ENCODE data around the gene ZSCAN22.
A peak's percentile ranks its signal among the peaks of the same experiment; 100 is the strongest.
"Not testable (repeated sequence)": the region's sequence is repeated elsewhere in the genome, so short reads cannot be mapped to it uniquely, and the experiment has no call there.

The ZSCAN22 gene
- total RNA-seq, result 2.2 to 13.5 reads per million in 2 donors

DNA sequence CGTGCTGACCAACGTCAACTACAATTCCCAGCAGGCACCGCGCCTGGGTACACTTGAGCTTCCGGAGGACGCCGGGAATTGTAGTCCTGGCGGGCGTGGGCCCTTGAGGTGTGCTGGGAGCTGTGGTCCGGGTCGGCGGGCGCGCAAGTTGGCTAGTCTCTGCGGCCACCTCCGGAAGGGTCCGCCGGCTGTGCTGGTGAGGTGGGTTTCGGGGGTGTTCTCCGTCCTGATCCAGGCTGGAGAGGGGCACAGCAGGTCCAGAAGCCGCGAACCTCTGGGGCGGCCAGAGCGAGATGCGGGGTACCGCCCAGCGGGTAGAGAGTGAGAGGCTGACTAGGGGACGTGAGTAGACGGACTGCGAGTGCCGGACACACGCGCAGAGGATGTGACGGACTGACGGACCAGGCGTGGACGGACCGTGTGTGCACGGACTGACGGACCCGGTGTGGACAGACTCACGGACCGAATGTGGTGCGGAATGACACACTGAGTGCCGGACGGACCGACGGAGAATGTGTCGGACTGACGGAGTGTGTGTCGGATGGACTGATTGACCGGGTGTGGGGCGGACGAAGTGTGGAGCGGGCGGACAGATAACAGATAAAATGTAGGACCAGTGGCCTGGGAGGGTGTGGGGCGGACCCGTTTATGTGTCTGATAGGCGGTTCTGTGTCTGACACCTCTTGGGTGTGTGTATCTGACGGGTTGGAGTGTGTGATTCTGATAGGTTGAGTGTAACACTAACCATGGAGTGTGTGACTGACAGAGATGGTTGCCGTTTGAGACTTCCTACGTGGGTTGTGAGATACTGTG is at the start of gene ZSCAN22:
ZSCAN22 (plus strand) TSS at position 81 of the 813 bp plus-strand sequence. CDS start 7,809 bp downstream, outside the sequence.
- DNase-seq, result peak; percentile 85

DNA sequence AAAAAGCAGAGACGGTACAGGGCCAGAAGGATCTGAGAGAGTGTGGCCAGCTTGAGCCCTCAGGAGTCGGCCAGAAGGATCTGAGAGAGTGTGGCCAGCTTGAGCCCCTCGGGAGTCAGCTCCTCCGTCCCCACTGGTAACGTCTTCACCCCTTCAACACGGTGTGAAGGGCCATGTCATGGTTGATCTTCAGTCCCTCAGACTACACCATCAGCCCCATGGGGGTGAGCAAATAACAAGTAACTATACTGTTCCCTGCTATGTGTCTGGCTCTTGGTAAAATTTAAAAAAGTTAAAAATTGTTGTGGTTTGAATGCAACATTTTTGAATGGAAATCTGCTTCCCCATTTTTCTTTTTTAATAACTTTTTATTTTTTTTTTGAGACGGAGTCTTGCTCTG is 49.6 kb upstream of the ZSCAN22 start:
- no peak for DNase-seq

DNA sequence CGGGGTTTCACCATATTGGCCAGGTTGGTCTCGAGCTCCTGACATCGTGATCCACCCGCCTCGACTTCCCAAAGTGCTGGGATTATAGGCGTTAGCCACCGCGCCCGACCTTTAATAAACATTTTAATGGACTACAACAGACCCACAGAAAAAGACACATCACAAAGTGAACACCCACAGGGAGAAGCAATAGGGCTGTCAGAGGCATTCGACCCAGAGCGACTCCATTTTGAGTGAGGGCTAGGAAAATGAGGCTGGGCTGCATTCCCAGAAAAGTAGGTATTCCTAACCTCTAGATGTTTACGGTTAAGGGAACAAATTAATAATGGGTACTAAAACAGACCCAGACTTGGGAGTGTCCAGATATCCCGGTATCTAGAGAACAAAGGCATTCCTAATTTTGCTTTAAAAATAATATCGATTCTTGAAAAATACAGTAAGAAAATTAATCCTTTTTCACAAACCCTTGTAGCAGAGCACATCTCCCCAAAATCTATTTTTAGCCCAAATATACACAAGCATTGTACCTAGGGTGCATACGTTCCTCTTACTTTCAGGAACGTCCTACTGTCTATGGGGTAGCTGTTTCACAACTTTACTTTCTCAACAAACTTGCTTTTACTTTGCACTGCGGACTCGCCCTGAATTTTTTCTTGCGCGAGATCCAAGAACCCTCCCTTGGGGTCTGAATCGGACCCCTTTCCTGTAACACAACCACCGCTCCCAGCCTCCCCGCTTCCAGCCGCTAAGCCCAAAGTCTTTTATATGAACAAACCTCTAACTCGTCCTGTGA is 48.9 kb upstream of the ZSCAN22 start:
- no peak for DNase-seq

DNA sequence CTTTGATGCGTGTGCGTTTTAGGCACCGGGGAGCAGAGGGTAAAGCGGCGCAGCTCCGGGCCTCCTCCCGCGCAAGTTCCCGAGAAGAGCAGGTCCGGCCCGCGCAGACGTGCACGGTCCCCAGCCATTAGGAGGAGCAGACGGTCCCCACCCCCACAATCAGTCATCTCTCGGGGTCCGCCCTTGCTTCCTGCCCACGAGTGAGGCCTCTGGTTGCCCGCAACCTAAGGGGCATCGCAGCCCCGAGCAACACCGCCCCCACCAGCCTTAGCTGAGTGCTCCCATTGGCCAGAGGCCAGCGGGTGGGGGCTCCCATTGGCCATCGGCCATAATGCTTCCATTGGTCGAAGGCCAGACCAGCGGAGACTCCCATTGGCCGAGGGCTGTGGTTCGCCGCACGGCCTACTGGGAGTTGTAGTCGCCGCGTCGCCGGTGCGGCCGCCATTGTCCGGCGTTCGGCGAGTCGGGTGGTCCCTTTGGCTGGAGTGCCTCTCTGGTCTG is 48.2 kb upstream of the ZSCAN22 start, which contains the start of gene ZNF8:
ZNF8 (plus strand) TSS at position 415 of the 501 bp plus-strand sequence. CDS start 127 bp downstream, outside the sequence.
- peak; percentile 93 for DNase-seq

DNA sequence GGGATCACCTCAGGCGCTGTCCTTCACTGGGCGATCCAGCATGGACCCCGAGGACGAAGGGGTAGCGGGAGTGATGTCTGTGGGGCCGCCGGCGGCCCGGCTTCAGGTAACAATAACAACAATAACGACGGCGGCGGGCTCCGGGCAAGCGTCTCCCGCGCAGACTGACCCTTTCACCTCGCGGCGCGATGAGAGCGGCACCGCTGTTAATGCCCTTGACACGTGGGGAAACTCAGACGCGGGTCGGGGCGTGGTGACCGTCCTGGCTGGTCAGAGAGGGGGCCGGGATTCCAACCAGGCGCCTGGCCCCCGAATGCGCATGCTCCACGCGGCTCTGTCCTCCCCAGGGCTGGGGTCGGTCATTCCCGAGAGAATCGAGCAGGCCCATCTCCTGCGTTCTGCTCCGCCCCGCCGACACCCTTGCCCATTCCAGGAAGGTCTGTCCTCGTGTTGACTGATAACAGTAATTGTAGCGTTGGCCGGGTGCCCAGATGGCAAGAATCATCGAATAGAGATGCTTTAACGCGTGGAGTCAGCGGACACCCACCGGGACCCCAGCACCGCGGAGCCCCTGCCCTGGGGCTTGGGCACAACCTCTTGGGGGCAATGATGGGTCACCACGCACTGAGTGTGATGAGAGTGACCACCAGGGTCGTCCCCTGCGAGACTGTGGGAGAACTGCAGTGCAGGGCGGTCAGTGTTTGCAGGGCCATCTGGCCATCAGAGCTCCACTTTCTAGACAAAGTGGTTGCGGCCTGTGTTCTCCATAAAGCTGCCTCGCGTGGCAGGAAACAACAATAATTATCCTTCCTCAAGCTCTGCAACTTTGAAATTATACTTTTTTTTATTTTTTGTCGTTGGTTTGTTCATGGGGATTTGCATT is 47.5 kb upstream of the ZSCAN22 start:
- peak; percentile 18 for DNase-seq

DNA sequence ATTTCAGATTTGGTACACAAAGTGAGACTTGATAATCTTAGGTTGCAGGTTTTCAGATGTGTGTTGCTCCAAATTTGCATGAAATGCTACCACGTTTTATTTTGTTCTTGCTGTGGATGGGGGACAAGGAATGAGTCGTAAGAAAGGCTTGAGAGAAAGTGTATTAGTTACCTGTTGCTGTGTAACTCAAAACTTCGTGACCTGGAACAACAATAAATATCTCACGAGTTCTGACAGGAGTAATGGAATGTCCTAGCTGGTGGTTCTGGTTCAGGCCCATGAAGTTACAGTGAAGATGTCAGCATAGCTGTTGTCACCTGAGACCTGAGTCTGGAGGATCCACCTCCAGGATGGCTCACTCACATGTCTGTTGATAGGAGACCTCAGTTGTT is 46.9 kb upstream of the ZSCAN22 start:
- DNase-seq, result no peak

DNA sequence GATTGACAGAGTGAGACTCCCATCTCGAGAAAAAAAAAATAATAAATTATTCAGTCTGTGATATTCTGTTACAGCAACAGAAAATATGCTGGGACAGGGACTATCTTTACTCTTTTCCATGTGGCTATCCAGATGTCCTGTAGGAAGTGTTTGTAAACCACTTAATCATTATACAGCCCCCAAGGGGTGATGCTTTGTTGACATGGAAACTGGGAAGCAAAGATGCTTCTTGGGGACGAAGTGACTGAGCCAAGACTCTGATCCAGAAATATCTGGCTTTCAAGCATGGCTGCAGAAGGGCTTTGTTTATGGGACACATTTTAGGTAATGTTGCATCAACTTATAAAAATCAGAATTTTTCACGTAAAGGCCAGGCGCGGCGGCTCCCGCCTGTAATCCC is 42.6 kb upstream of the ZSCAN22 start:
- no peak for DNase-seq

DNA sequence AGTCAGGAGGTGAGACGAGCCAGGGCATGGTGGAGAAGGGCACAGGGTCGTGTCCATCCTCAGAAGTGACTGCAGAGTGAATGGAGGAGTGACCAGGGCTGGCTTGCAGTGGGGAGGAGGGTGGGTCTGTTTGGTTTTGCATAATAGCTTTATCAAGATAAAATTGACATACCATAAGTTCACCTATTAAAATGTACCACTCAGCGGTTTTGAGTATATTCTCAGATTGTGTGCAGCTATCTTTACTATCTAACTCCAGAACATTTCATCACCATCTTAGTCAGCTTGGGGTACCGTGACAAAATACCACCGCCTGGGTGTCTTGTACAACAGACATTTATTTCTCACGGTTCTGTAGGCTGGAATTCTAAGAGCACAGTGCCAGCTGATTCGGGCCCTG is 34.9 kb upstream of the ZSCAN22 start:
- DNase-seq, result no peak

DNA sequence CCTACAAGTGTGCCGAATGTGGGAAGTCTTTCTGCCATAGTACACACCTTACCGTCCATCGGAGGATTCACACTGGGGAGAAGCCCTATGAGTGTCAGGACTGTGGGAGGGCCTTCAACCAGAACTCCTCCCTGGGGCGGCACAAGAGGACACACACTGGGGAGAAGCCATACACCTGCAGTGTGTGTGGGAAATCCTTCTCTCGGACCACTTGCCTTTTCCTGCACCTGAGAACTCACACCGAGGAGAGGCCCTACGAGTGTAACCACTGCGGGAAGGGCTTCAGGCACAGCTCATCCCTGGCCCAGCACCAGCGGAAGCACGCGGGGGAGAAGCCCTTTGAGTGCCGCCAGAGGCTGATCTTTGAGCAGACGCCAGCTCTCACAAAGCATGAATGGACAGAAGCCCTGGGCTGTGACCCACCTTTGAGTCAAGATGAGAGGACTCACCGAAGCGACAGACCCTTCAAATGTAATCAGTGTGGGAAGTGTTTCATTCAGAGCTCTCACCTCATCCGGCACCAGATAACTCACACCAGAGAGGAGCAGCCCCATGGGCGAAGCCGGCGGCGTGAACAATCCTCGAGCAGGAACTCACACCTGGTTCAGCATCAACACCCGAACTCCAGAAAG is 31.9 kb upstream of the ZSCAN22 start:
- no peak for DNase-seq

DNA sequence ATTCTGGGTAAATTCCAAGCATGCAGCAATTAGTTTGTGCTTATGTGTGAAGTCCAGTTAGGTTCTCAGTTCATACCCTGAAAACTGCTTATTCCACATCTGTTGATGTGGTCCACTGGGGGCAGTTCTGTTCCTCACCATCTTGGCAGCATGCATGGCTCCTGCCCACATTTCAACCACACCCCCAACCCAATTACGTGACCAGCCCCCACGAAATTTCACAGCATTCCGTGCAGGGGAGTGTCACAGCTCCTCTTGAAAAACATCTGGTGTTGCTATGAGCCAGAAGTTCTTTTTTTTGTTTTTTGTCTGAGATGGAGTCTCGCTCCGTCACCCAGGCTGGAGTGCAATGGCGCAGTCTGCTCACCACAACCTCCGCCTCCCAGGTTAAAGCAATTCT is 30.7 kb upstream of the ZSCAN22 start:
- DNase-seq, result no peak

DNA sequence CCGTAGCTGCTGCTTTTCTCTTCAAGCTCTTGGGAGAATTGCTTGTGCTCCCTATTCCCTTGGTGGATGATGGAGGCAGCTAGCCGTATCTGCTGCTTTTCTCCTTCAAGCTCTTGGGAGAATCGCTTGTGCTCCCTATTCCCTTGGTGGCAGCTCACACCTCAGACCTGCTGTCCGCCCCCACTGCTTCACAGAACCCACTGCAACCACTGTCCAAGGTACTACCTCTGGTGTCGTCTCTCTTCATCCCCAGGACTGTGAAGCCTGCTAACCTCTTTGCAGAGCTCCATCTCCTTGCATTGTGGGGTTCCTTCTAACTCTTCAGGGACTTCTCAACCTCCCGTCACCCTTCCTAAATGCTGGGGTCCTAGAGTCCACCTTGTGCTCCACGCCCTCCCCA is 26.2 kb upstream of the ZSCAN22 start:
- DNase-seq, result no peak

DNA sequence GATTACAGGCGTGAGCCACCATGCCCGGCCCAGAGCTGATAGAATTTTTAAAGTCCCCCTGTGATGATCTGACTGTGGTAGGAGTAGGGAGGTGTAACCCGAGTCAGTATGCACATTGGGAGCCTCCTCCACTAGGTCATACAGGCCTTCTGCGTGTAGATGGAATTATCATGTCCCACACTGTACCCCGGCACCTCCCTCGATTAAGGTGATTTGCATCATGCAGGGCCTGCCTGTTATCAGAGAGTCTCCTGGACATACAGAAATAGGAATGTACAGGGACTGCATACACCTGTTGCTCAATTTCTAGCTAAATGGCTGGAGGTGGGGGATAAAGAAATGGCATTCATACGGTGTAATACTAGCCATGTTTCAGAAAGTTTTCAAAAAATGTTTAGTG is 22.5 kb upstream of the ZSCAN22 start:
- DNase-seq, result no peak

DNA sequence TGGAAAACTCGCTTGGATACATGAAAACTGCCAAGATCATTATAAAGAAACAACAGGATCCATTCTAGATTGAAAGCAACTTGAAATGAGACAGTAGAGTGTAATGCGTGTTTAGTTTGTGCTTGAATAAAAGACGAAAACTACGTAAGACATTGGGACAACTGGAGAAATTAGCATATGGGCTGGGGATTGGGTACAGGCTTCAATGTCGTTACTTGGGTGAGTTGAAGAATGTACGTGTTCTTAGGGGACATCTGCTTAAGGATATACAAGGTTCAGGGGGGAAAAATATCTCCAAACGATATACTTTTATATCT is 22.1 kb upstream of the ZSCAN22 start:
- no peak for DNase-seq

DNA sequence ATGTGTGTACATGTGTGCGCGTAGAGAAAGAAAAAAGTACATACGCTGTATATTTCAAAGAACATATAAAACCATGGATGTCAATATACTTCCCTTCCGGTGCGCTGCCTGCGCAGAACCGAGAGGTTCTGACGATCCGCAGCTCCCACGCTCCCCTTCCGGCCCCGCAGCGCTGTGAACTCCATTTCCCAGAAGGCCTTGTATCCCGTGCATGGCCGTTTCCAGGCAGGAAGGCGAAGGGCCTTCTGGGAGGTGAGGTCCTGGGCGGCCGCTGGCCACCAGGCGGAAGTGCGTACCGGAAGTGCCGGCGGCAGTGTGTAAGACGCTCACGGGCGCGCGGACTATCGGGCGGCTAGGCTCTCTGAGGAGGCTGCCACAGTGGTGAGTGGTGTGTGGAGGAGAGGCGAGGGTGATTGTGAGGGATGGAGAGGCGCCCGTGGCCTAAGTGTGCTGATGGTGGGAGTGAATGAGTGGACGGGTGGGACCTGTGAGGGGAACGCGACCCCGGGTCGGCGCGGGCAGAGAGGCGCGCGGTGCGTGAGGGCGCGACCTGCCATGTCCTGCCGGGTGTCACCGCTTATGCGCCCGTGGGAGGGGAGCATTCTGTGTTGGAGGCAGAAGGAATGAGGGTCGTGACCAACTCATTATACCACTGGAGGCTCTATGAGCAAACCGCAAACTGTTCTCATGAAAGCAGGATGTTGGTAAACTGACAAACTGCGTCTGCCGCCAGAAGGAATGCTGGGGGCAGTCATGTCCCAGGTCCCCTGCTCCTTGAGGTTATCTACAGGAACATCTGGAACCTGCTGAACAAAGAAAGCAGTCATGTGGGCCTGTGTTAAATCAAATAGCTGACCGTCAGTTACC is 21.5 kb upstream of the ZSCAN22 start, which contains the start of gene ERVK3-1:
ERVK3-1 (plus strand) TSS at position 313 of the 867 bp plus-strand sequence. CDS start 6,792 bp downstream, outside the sequence.
- DNase-seq, result peak; percentile 87

DNA sequence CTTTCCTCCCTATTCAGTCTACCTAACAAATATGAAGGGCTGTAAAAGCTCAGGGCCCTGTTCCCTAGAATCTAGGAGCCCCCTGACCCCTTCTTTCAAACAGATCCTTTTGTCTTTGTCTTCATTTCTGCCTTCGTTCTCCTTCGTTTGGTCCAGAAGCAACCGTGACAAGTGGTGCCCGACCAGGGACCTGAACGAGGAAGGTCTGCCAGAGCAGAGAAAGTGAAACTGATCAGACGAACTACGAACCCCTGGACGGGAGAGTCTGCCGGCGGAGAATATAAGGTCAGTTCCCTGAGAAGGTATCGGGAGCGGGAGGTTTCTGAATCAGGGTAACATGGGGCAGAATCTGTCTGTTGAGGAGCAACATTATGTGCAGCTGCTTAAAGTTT is 20.9 kb upstream of the ZSCAN22 start:
- DNase-seq, result no peak

DNA sequence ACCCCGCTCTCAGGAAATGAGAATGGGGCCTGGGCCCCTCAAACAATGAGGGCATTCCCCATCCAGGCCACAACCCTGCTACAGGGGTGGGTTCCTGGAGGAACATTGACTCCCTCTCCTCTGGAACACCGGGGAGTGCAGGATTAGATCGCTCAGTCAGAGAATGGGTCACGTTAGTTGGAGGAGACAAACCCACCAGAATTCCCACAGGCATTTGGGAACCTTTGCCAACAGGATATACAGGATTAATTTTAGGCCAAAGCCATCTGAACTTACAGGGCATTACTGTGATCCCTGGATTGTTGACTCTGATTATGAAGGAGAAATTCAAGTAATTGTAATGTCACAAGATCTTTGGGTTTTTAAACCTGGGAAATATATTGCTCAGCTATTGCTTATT is 19.1 kb upstream of the ZSCAN22 start:
- no peak for DNase-seq

DNA sequence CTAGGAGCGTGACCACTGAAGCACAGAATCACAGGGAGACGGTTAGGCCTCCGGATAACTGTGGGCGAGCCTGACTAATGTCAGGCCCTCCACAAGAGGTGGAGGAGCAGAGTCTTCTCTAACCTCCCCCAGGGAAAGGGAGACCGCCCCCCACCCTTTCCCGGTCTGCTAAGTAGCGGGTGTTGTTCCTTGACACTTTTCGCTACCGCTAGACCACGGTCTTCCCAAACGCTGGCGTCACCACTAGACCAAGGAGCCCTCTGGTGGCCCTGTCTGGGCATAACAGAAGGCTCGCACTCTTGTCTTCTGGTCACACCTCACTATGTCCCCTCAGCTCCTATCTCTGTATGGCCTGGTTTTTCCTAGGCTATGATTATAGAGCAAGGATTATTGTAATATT is 16.1 kb upstream of the ZSCAN22 start:
- DNase-seq, result not testable (repeated sequence)

DNA sequence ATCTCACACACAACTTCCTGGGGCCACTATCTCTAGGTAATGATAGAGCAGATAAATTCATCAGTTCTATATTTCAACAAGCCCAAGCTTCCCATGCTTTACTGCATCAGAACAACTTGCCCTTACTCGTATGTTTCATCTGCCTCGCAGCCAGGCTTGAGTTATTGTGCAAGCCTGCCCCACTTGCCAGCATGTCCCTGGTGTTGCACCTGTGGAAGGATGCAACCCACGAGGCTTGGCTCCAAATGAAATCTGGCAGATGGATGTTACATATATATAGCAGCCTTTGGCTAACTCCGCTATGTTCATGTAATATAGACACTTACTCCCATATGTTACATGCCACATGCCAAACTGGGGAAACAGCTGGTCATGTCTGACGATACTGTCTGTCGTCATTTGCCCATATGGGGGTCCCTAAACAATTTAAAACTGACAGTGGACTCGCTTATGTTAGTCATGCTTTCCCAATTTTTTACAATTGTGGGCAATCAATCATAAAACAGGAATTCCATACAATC is 15.4 kb upstream of the ZSCAN22 start:
- no peak for DNase-seq

DNA sequence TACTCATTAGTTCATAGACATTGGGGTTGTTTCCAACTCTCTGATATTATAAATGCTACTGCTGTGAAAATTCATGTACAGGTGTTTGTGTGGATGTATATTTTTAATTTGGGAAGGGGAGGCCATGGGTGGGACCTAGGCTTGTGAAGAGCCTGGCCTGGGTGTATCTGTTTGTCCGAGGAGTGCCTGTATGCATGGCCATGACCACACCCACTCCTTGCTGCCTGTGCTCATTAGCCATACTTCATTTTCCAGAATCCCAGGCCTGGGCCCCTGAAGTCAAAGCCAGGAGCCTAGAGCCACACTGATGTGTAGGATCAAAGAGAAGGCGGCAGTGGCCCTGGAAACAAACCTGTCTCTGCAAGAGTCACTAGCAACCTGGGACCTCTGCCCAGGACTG is 11.2 kb upstream of the ZSCAN22 start:
- no peak for DNase-seq

DNA sequence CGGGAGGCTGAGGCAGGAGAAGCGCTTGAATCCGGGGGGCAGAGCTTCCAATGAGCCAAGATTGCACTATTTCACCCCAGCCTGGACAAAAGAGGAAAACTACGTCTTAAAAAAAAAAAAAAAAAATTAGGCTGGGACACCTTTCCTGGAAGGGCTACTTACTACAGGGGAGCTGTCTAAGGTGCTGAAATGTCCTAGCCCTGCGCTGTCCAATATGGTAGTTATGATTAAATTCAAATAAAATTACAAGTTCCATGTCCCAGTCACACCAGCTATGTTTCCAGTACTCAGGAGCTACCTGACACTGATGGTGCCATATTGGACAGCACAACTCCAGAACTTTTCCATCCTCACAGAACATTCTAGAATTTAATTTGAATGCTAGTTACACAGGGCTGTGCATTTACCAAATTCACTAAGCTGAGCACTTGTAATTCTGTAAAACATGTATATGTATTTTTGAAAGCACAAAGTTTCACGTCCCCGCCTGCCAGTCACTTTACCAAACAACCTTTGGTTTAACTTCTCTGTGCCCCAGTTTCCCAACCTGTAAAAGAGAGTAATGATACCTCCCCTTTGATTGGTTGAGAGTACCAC is 9.2 kb upstream of the ZSCAN22 start:
- no peak for DNase-seq

DNA sequence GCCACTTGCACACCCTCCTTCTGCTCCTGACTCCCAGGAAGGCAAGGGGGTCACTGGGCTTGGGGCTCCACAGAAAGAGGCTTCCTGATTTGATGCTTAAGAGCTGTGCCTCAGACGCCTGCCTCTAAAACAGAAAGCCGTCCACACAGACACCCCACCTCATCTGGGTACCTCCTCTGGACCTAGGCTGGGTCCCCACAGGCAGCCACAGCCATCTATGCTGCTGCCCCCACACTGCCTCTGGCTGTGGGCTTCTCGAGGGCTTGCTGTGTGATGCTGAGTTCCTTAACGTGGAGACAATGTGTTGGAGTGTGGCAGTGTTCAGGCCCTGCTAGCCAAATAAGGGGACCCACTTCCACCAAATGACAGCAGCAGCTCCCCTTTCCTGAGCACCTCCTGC is 8.5 kb upstream of the ZSCAN22 start:
- DNase-seq, result no peak
